Activated naive CD4-positive, alpha-beta T cell treated with anti-CD3 and anti-CD28 coated beads for 36 hours (primary cell): Measurements from ENCODE around the gene SNN. TPM values are rescaled to one million over a fixed set of nuclear protein-coding genes. Genes with fewer than 3 reads are reported as not detected.

Source experiments
- CTCF ChIA-PET: fragments of 350-600 bp; sonication (Branson Sonifier 250); formaldehyde crosslinking; loops from one replicate; lab custom pipeline; 2021; ENCODE audit warnings: antibody characterized with exemption; lab: Charles Lee
- DNase-seq: peaks from one replicate; pipeline ENCODE4 v3.0.0-alpha.2; 2020
- H3K27ac Mint-ChIP-seq: one replicate; pipeline ENCODE4 v1.8.0; 2021; ENCODE audit warnings: mild to moderate bottlenecking, mixed read lengths
- H3K27me3 Mint-ChIP-seq: one replicate; pipeline ENCODE4 v1.8.0; 2021; ENCODE audit warnings: low read depth, mixed read lengths
- H3K36me3 Mint-ChIP-seq: one replicate; pipeline ENCODE4 v1.8.0; 2021; ENCODE audit warnings: low read depth, mixed read lengths
- H3K4me1 Mint-ChIP-seq: one replicate; pipeline ENCODE4 v1.8.0; 2021; ENCODE audit warnings: low read depth, mixed read lengths
- H3K4me3 Mint-ChIP-seq: one replicate; pipeline ENCODE4 v1.8.0; 2021; ENCODE audit warnings: mild to moderate bottlenecking, moderate library complexity, mixed read lengths
- H3K9me3 Mint-ChIP-seq: one replicate; pipeline ENCODE4 v1.8.0; 2021; ENCODE audit warnings: mixed read lengths
- intact Hi-C: fragments of 100-400 bp; cut with micrococcal nuclease; formaldehyde crosslinking; loops from one replicate; pipeline ENCODE4 v1.15.1; 2023
- total RNA-seq, 2 experiments: library from RNA; stranded (reverse); gene quantifications; one replicate each; pipeline ENCODE4 v1.2.3, GENCODE V29; 2021

SNN gene
- total RNA-seq, 2 experiments from 2014 or later, result 12.0 to 13.6 TPM

DNA sequence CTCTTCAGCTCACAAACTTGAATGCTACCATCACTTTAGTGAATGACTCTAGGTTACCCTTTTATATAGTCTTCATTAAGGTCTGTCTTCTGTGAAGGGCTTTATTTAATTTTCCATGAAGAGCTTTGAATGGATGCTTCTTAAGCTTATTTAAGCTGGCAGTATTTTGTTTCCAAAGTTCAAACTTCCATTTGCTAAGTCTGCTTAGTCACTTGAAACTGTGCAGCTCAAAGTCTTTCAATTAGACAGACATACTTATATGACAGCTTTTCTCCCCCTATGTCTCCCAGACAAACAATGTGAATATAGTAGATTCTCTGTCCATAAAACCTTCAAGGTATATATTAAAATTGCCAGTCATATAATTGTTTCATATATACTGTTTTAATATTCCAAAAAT is 50.9 kb downstream of the SNN start:
- no peaks in the 10 kb centered on the region for H3K27me3 Mint-ChIP-seq
- H3K9me3 Mint-ChIP-seq, result no peaks in the 10 kb centered on the region
- CTCF ChIA-PET, result interaction anchor here (0.5 to 1.2 kb wide), 4 partner anchors 10 to 349 kb away, joined by 3 to 4 read pairs (median 3); no protein-coding TSS in a partner anchor
- H3K4me1 Mint-ChIP-seq, result peaks cover 7% of the 10 kb centered on the region
- no peak overlapping the region for H3K4me3 Mint-ChIP-seq
- peaks cover 24% of the 10 kb centered on the region for H3K36me3 Mint-ChIP-seq
- intact Hi-C loops, result no loop called here
- H3K27ac Mint-ChIP-seq, result no peak overlapping the region
- no peak for DNase-seq

DNA sequence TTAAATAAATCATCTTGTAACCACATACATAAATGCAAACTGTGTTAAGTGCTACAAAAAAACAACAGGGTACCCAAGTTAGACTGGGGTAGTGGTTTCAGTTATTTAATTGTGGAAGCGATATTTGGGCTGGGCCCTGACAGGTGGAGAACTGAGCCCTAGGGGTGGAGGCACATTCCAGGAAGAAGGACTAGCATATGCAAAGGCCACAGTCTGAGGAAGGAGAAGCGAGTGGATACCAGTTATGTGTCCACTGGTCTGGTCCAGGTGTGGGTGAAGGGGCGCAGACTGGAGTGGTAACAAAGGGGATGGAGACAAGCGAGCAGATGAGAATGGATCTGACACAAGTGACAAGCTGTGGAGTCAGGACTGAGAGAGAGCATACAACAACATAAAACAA is 51.5 kb downstream of the SNN start:
- intact Hi-C loops, result no loop called here
- CTCF ChIA-PET, result interaction anchor here (0.5 to 1.1 kb wide), 3 partner anchors 9 to 348 kb away, joined by 3 to 4 read pairs (median 3); no protein-coding TSS in a partner anchor
- Mint-ChIP-seq H3K36me3 (peaks cover 21% of the 10 kb centered on the region), H3K27ac (no peak overlapping the region), H3K4me3 (no peak overlapping the region), H3K9me3 (no peaks in the 10 kb centered on the region), H3K4me1 (peaks cover 3% of the 10 kb centered on the region), H3K27me3 (no peaks in the 10 kb centered on the region)
- DNase-seq, result no peak

DNA sequence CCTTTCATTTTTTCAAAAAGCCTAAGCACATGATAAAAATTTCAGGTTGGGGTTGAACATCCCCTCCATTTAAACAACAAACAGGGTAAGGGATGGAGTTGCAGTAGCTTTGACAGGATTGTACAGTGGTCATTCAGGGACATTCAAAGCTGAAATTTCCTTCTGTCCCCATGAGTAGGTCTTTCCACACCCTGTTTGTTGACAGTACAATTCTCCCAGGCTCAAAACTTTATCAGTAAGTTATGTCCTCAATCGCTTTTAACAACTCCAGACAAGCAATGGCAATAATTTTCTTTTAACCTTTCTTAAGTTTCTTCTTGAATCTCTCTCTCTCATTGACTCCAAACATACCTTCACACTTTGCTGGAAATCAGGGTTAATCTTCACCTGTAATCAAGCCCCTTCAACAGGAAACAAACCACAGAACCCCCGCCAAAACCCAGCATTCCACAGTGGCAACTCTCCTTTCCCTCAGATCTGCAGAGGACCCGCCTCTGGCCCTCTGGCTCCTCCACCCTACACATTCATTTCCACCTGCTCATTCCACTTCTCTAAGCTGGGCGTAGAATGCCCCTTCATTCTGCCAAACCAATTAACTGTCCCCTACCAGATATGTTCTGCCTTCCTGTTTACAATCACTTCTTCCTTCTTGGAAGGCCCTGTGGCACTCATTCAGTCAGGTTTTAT is 53.7 kb downstream of the SNN start:
- Mint-ChIP-seq H3K27me3 (no peaks in the 10 kb centered on the region), H3K36me3 (peaks cover 22% of the 10 kb centered on the region), H3K27ac (peak overlapping the region; percentile 1), H3K9me3 (no peaks in the 10 kb centered on the region), H3K4me1 (peaks cover 3% of the 10 kb centered on the region), H3K4me3 (no peak overlapping the region)
- no peak for DNase-seq
- intact Hi-C loops, result no loop called here
- CTCF ChIA-PET, result interaction anchor here (0.9 kb wide), 1 partner anchor 10 kb away, joined by 3 read pairs; no protein-coding TSS in a partner anchor

DNA sequence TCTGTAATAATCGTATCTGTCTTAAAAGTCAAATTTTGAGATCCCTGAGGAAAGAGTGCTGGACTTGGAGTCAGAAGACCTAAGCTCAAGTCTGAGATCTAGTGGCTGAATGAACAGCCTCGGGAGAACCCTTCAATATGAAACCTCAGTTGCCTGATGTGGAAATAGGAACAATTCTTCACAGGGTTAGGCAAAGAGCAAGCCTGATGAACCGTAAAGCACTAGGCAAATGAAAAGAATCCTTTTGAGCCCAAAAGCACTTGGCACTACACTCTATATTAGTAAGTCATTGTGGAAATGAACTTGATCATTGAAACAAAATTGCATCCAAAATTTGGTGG is 54.2 kb downstream of the SNN start:
- CTCF ChIA-PET, result interaction anchor here (0.9 to 1.9 kb wide), 2 partner anchors 8 to 10 kb away, joined by 3 to 6 read pairs; no protein-coding TSS in a partner anchor
- Mint-ChIP-seq H3K4me1 (peaks cover 4% of the 10 kb centered on the region), H3K36me3 (peaks cover 22% of the 10 kb centered on the region), H3K27me3 (no peaks in the 10 kb centered on the region), H3K4me3 (no peak overlapping the region), H3K9me3 (no peaks in the 10 kb centered on the region), H3K27ac (no peak overlapping the region)
- DNase-seq, result no peak
- intact Hi-C loops, result no loop called here

DNA sequence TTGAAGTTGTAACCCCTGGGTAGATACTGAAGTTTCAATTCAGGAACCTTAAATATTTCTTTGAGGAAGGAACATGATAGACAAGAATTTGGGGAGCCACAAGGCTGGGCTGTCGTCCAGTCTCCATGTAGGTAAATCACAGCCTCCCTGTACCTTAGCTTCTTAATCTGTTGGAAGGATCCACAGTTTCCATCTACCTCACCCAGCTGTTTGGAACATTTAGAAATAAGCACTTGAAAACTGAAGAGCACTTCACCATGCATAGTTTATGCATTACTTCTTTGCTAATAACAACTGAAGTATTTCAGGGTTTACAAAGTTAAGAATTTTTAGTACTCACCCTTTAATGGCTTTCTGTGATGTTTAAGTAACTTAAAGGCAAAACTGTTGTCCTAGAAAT is 57.2 kb downstream of the SNN start:
- intact Hi-C loops, result no loop called here
- peaks cover 37% of the 10 kb centered on the region for H3K36me3 Mint-ChIP-seq

DNA sequence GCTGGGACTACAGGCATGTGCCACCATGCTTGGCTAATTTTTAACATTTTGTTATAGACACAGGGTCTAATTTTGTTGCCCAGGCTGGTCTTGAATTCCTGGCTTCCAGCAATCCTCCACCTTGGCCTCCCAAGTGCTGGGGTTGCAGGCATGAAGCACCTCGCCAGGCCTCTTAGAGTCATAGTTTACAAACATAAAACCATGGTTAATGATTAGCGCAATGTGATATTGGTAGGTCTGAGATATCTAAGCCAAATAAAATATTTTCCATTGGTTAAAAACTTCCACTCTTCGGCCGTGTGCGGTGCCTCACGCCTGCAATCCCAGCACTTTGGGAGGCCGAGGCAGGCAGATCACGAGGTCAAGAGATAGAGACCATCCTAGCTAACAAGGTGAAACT is 57.8 kb downstream of the SNN start:
- CTCF ChIA-PET, result interaction anchor here (0.7 to 1.4 kb wide), 3 partner anchors 12 to 194 kb away, joined by 3 to 6 read pairs (median 4); partner anchors contain the start of gene ZC3H7A
- Mint-ChIP-seq H3K36me3 (peaks cover 34% of the 10 kb centered on the region), H3K27ac (no peak overlapping the region), H3K4me1 (peaks cover 26% of the 10 kb centered on the region), H3K27me3 (no peaks in the 10 kb centered on the region), H3K9me3 (no peaks in the 10 kb centered on the region), H3K4me3 (no peak overlapping the region)
- DNase-seq, result no peak
- intact Hi-C loops, result no loop called here

More for the DNA sequence above, 57.2 kb downstream of the SNN start:
- Mint-ChIP-seq H3K9me3 (no peaks in the 10 kb centered on the region), H3K4me1 (peaks cover 26% of the 10 kb centered on the region), H3K27me3 (no peaks in the 10 kb centered on the region), H3K4me3 (no peak overlapping the region), H3K27ac (no peak overlapping the region)
- no peak for DNase-seq
- CTCF ChIA-PET, result interaction anchor here (0.7 to 1.4 kb wide), 3 partner anchors 11 to 193 kb away, joined by 3 to 6 read pairs (median 4); partner anchors contain the start of gene ZC3H7A

DNA sequence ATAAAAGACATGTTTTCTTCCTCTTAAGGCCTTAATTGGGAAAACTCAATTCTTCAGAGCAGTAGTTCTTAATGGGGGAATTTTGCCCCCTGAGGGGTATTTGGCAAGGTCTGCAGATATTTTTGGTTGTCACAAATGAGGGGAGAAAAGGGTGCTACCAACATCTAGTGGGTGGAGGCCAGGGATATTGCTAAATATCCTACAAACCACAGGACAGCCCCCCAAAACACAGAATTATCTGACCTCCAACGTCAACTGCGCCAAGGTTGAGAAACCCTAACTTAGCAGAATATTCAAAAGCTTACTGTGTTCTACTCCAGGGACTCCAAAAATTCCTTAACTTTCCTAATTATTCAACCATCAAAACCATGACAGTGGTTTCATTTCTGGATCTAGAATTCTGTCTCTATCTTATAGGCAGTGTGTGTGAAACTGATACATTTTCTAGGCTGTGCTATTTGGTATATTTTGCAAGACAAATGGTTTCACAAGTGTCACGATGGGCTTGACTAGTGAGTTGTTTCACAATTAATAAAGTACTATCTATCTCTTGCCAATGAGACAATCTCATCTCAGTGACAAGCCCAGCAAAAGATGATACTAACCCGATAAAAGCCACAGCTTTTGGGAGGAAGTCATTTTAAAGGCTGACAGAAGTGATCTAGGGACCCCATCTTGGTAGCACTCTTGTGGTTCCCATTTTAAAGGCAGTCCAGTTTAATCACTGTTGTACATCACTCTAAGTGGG is 59.7 kb downstream of the SNN start:
- peaks cover 37% of the 10 kb centered on the region for H3K4me1 Mint-ChIP-seq

More for the DNA sequence above, 59.7 kb downstream of the SNN start:
- no peak overlapping the region for H3K27ac Mint-ChIP-seq
- no peak overlapping the region for H3K4me3 Mint-ChIP-seq
- intact Hi-C loops, result no loop called here
- CTCF ChIA-PET, result interaction anchor here (0.9 kb wide), 1 partner anchor 8 kb away, joined by 3 read pairs; no protein-coding TSS in a partner anchor
- H3K36me3 Mint-ChIP-seq, result peaks cover 38% of the 10 kb centered on the region
- H3K27me3 Mint-ChIP-seq, result no peaks in the 10 kb centered on the region
- H3K9me3 Mint-ChIP-seq, result no peaks in the 10 kb centered on the region
- DNase-seq, result no peak

Other genes with a start within 250 kb of the SNN start
- 100 to 1,000 TPM; 171 to 174 TPM for gene LITAF, start 81.5 kb upstream of the SNN start, total RNA-seq
- 10 to 100 TPM; 24.6 to 25.5 TPM for gene TXNDC11, start 74.4 kb downstream of the SNN start, total RNA-seq
- 100 to 1,000 TPM; 123 to 127 TPM for gene ZC3H7A, start 128.8 kb downstream of the SNN start, total RNA-seq
- 100 to 1,000 TPM; 354 to 365 TPM for gene RSL1D1, start 183.1 kb downstream of the SNN start, total RNA-seq
- 100 to 1,000 TPM; 165 to 175 TPM for gene GSPT1, start 247.5 kb downstream of the SNN start, total RNA-seq